Measurements from ENCODE around the gene FCSK. TPM values are rescaled to one million over a fixed set of nuclear protein-coding genes. Genes with fewer than 3 reads are reported as not detected.

The FCSK gene
- total and polyA plus RNA-seq, 2 of the 8 experiments (the other 6 are each of a cell fraction or from before 2014, with no cell fraction given), result 4.6 to 5.1 TPM

DNA sequence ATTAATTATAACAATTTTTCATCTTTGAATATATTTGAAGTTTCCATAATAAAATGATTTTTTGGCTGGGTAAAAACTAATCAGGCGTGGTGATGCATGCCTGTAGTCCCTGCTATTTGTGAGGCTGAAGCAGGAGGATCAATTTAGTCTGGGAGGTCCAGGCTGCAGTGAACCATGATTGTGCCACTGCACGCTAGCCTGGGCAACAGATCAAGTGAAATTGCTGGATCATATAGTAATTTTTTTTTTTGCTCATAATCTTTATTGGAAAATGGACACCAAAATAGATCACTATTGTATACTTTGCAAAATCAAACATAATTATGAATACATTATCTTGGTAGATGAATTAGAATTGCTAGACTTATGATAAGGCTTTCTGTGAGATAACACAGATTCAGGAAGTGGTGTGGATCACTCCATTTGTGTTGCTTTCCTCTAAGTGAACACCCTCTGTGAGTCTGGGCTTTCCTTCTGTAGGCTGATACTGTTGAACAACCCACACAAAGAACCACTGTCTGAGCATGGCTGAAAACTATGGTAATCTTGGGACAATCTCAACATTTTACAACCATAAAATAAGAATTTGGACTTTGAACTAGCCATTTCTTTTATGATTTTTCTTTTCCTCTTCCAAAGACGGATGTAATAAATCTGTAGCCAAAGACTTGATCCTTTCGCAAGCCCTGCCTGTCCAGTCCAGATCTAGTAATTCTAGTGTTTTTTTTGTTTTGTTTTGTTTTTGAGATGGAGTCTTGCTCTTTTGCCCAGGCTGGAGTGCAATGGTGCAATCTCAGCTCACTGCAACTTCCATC lies 9.9 kb upstream of the FCSK start:
- H4K5ac ChIP-seq (ENCODE audit: insufficient read length, low read depth, low read length), result no peak overlapping the region
- no peaks in the 10 kb centered on the region for H3K79me1 ChIP-seq (ENCODE audit: low read depth, low read length)
- CTCF ChIA-PET (ENCODE audit: partially characterized antibody), result no interaction called here
- H2BK5ac ChIP-seq (ENCODE audit: low read depth, low read length), result no peak overlapping the region
- H2BK20ac ChIP-seq (ENCODE audit: low read length), result no peak overlapping the region
- H3K4me2 ChIP-seq (ENCODE audit: insufficient read depth in 1 of 2, low read depth in 2 of 2, low read length in 2 of 2), result no peak overlapping the region
- FAIRE-seq (no peak), DNase-seq (ENCODE audit: low read depth in 1 of 2, low spot score in 2 of 2) (no peak)
- H4K91ac ChIP-seq (replicated peaks; ENCODE audit: insufficient read length, low read length), result no peak overlapping the region
- no peak overlapping the region for H3K14ac ChIP-seq (ENCODE audit: insufficient read length)
- no peak overlapping the region for H3K23ac ChIP-seq (ENCODE audit: insufficient read length)
- H3K36me3 ChIP-seq (ENCODE audit: control insufficient read depth in 2 of 4, insufficient read depth in 4 of 4, low read length in 3 of 4), result no peaks in the 10 kb centered on the region
- no peaks in the 10 kb centered on the region for H4K20me1 ChIP-seq (replicated peaks in 1 of 2; ENCODE audit: control insufficient read depth in 1 of 2, insufficient read depth in 2 of 2, low read length in 2 of 2)
- H3K4ac ChIP-seq (replicated peaks; ENCODE audit: insufficient read length, low read depth, low read length), result no peak overlapping the region
- H3K18ac ChIP-seq (ENCODE audit: extremely low read depth, low read length), result no peak overlapping the region
- H3K79me2 ChIP-seq (ENCODE audit: control insufficient read depth in 1 of 2, insufficient read depth in 2 of 2, low read length in 2 of 2), result no peaks in the 10 kb centered on the region
- no peak overlapping the region for H3K9ac ChIP-seq (replicated peaks in 1 of 4; ENCODE audit: extremely low read depth in 1 of 4, low read depth in 3 of 4, low read length in 3 of 4)
- no peak overlapping the region for H2BK120ac ChIP-seq (replicated peaks; ENCODE audit: low read depth, low read length)
- peaks cover 0 to 6% (median 3%) of the 10 kb centered on the region in 4 experiments; a peak in 4 of 7 replicates for H3K4me1 ChIP-seq (replicated peaks in 1 of 4; ENCODE audit: control insufficient read depth in 3 of 4, insufficient read depth in 4 of 4, low read length in 3 of 4)
- no peaks in the 10 kb centered on the region for H3K9me3 ChIP-seq (ENCODE audit: insufficient read depth in 2 of 2, low read depth in 1 of 2, low read length in 1 of 2)
- H3K23me2 ChIP-seq (ENCODE audit: low read depth, low read length), result peaks cover 2% of the 10 kb centered on the region; the same call in 1 of the 2 replicates
- no peak overlapping the region for H3K56ac ChIP-seq (replicated peaks; ENCODE audit: insufficient read length, low read depth, low read length)
- no peaks in the 10 kb centered on the region for H3K27me3 ChIP-seq (replicated peaks in 1 of 4; ENCODE audit: control insufficient read depth in 3 of 4, extremely low read depth in 1 of 4, insufficient read depth in 3 of 4, low read length in 3 of 4)
- no peak overlapping the region for H2AK5ac ChIP-seq (ENCODE audit: low read depth, low read length)
- H3K27ac ChIP-seq (ENCODE audit: low read depth, low read length), result no peak overlapping the region
- POLR2A ChIA-PET (ENCODE audit: partially characterized antibody), result interaction anchor here (3.6 kb wide), 1 partner anchor 9 kb away, joined by 18 read pairs; the partner anchor contains the start of gene FCSK
- no peak overlapping the region for H2AFZ ChIP-seq (ENCODE audit: low read length)
- 92% methylated on average over 4 of the region's 4 CpGs; no CpG with 5 or more reads in 1 of the 2 experiments for WGBS, 2 experiments (ENCODE audit: extremely low coverage in 1 of 2, insufficient coverage in 1 of 2, insufficient read length in 1 of 2, insufficient replicate concordance in 2 of 2, low coverage in 1 of 2, low lambda C conversion rate in 2 of 2, missing lambda C conversion rate in 1 of 2)
- no peak overlapping the region for H2BK12ac ChIP-seq (ENCODE audit: low read depth, low read length)
- no peak overlapping the region for H4K8ac ChIP-seq (ENCODE audit: extremely low read depth, insufficient read depth, low read length)
- H2BK15ac ChIP-seq (ENCODE audit: low read length), result no peak overlapping the region
- no peak overlapping the region for H3K4me3 ChIP-seq (ENCODE audit: extremely low read depth in 1 of 4, insufficient read depth in 2 of 4, low read depth in 3 of 4, low read length in 4 of 4)
- TF ChIP-seq SIN3A (conservative IDR thresholded peaks at IDR 0.05 in 1 of 2, IDR thresholded peaks at IDR 0.05 in 1 of 2; ENCODE audit: low read depth in 1 of 2, low read length in 2 of 2) (no peak), CHD1 (IDR thresholded peaks at IDR 0.05; ENCODE audit: low read depth, low read length) (no peak), HDAC2 (IDR thresholded peaks at IDR 0.05; ENCODE audit: borderline replicate concordance in 1 of 2, low read depth in 2 of 2, low read length in 2 of 2) (no peak), BRCA1 (IDR thresholded peaks at IDR 0.05; ENCODE audit: low read depth, low read length) (no peak), BCL11A (IDR thresholded peaks at IDR 0.05; ENCODE audit: low read depth in 2 of 2, low read length in 2 of 2) (no peak), NANOG (IDR thresholded peaks at IDR 0.05; ENCODE audit: insufficient read depth, low read depth, low read length, poor library complexity, severe bottlenecking) (no peak), SRF (IDR thresholded peaks at IDR 0.05; ENCODE audit: low read depth, low read length) (no peak), SIX5 (IDR thresholded peaks at IDR 0.05; ENCODE audit: low read depth, low read length) (no peak)
